Measurements from ENCODE around the gene MLLT10.

Gene MLLT10

GRCh38 chr10:21498377-21498776, 35.7 kb upstream of the MLLT10 start:
- TF ChIP-seq POLR2AphosphoS5 (IDR thresholded peaks at IDR 0.05; ENCODE audit: low read depth, low read length): no peak

DNA sequence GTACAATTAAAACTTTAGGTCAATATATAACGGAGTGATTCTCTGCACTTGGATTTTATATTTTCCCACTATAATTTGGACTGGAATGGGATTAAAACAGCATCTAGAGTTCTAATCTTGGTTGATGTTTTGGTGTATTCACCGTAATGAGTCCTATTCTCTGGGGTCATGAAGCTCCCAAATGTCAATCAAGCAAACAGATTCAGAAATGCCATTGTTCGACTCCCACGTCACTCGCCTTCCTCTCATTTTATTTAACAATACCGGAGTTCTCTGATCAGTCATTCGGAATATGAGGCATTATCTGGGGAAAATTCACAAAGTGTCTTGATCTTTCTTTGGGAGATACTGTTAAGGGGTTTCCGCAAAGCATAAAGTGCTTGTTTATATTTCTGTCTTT, 35.0 kb upstream of the MLLT10 start:
- TF ChIP-seq TAF1 (IDR thresholded peaks at IDR 0.05; ENCODE audit: borderline replicate concordance, insufficient read depth, low read length) (no peak), SIN3A (IDR thresholded peaks at IDR 0.05; ENCODE audit: borderline replicate concordance, insufficient read depth, low read length) (no peak), POLR2AphosphoS5 (IDR thresholded peaks at IDR 0.05; ENCODE audit: low read depth, low read length) (no peak), FOXP2 (optimal IDR thresholded peaks at IDR 0.05; ENCODE audit: borderline replicate concordance, extremely low read depth, extremely low read length, insufficient read depth) (no peak)
- TF ChIP-seq, protein P1, sequence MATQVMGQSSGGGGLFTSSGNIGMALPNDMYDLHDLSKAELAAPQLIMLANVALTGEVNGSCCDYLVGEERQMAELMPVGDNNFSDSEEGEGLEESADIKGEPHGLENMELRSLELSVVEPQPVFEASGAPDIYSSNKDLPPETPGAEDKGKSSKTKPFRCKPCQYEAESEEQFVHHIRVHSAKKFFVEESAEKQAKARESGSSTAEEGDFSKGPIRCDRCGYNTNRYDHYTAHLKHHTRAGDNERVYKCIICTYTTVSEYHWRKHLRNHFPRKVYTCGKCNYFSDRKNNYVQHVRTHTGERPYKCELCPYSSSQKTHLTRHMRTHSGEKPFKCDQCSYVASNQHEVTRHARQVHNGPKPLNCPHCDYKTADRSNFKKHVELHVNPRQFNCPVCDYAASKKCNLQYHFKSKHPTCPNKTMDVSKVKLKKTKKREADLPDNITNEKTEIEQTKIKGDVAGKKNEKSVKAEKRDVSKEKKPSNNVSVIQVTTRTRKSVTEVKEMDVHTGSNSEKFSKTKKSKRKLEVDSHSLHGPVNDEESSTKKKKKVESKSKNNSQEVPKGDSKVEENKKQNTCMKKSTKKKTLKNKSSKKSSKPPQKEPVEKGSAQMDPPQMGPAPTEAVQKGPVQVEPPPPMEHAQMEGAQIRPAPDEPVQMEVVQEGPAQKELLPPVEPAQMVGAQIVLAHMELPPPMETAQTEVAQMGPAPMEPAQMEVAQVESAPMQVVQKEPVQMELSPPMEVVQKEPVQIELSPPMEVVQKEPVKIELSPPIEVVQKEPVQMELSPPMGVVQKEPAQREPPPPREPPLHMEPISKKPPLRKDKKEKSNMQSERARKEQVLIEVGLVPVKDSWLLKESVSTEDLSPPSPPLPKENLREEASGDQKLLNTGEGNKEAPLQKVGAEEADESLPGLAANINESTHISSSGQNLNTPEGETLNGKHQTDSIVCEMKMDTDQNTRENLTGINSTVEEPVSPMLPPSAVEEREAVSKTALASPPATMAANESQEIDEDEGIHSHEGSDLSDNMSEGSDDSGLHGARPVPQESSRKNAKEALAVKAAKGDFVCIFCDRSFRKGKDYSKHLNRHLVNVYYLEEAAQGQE (IDR thresholded peaks at IDR 0.05; ENCODE audit: insufficient read depth in 1 of 2, low read depth in 2 of 2, low read length in 2 of 2): no peak

DNA sequence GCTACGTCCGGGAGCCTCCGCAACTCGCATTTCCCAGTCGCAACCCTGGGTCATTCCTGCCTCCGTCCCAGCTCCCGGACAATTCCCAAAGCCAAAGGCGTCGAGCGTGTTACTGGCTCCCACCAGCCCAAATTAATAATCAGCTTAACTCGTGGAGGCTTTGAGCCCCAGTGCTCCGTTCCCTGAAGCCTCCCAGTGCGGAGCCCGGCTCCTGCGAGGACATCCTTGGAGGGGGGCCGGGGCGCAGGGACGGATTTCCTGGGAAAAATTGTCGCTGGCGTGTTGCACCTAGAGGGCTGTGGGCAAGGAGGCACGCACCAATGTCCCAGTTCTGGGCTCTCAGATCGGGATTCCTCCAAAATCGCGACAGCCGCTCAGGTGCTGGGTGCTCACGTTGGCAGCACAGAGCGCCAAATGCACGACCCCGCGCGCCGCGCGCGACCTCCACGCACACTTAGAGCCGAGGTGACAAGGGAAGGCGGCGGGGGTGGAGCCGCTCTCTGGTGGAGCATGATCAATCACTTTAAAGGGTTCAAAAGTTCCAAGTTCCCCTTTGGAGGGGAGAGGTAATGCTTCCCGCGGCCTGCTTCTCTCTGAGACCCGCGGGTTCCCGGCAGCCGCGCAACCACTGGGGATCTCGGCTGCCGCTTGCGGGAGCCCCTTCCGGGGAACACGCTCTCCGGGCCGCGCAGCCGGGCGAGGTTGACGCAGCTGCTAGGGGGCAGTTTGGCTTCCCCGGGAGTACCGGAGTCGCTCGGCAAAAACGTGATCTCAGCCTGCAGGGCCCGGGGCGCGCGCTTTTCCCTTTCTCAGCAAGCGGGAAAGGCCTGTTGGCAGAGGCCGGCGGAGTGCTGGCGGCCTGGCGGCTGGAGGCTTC, 34.1 kb upstream of the MLLT10 start:
- TF ChIP-seq POLR2AphosphoS5 (IDR thresholded peaks at IDR 0.05; ENCODE audit: low read depth, low read length): no peak
- TF ChIP-seq, protein P1 (IDR thresholded peaks at IDR 0.05; ENCODE audit: insufficient read depth in 1 of 2, low read depth in 2 of 2, low read length in 2 of 2): no peak
- TF ChIP-seq TAF1 (IDR thresholded peaks at IDR 0.05; ENCODE audit: borderline replicate concordance, insufficient read depth, low read length): no peak
- no peak for TF ChIP-seq SIN3A (IDR thresholded peaks at IDR 0.05; ENCODE audit: borderline replicate concordance, insufficient read depth, low read length)
- TF ChIP-seq FOXP2 (optimal IDR thresholded peaks at IDR 0.05; ENCODE audit: borderline replicate concordance, extremely low read depth, extremely low read length, insufficient read depth): no peak

- TF ChIP-seq SIN3A (IDR thresholded peaks at IDR 0.05; ENCODE audit: borderline replicate concordance, insufficient read depth, low read length) (no peak), FOXP2 (optimal IDR thresholded peaks at IDR 0.05; ENCODE audit: borderline replicate concordance, extremely low read depth, extremely low read length, insufficient read depth) (no peak), POLR2AphosphoS5 (IDR thresholded peaks at IDR 0.05; ENCODE audit: low read depth, low read length) (no peak), TAF1 (IDR thresholded peaks at IDR 0.05; ENCODE audit: borderline replicate concordance, insufficient read depth, low read length) (no peak)
- TF ChIP-seq, protein P1 (IDR thresholded peaks at IDR 0.05; ENCODE audit: insufficient read depth in 1 of 2, low read depth in 2 of 2, low read length in 2 of 2): no peak
Observed at GRCh38 chr10:21500578-21500910, 33.5 kb upstream of the MLLT10 start.

- TF ChIP-seq POLR2AphosphoS5 (IDR thresholded peaks at IDR 0.05; ENCODE audit: low read depth, low read length): no peak
- TF ChIP-seq TAF1 (IDR thresholded peaks at IDR 0.05; ENCODE audit: borderline replicate concordance, insufficient read depth, low read length): no peak
- no peak for TF ChIP-seq FOXP2 (optimal IDR thresholded peaks at IDR 0.05; ENCODE audit: borderline replicate concordance, extremely low read depth, extremely low read length, insufficient read depth)
- TF ChIP-seq, protein P1 (IDR thresholded peaks at IDR 0.05; ENCODE audit: insufficient read depth in 1 of 2, low read depth in 2 of 2, low read length in 2 of 2): no peak
- no peak for TF ChIP-seq SIN3A (IDR thresholded peaks at IDR 0.05; ENCODE audit: borderline replicate concordance, insufficient read depth, low read length)
Observed at GRCh38 chr10:21501091-21501490, 32.9 kb upstream of the MLLT10 start.
